Peyer's patch (tissue), 4 donors: ENCODE data around the gene CFAP53.
A peak's percentile ranks its signal among the peaks of the same experiment; 100 is the strongest.

Experiments used
- POLR2A ChIP-seq, 2 donors: fragments of 450-650 bp; IDR thresholded peaks; one replicate each; pipeline ENCODE4 v1.5.1; 2017; ENCODE audit warnings: antibody characterized with exemption in 2 of 2, mild to moderate bottlenecking in 2 of 2, moderate library complexity in 2 of 2
- TF ChIP-seq, protein P1 (sequence below), 6 experiments: fragments of 450-650 bp in 4 of 6; fragments of 200-600 bp in 2 of 6; sonication (generic) in 1 of 6; IDR thresholded peaks; one replicate each; pipeline ENCODE4 v1.5.1; 2017 to 2019; ENCODE audit warnings: antibody characterized with exemption in 6 of 6, mild to moderate bottlenecking in 3 of 6, moderate library complexity in 1 of 6

DNA sequence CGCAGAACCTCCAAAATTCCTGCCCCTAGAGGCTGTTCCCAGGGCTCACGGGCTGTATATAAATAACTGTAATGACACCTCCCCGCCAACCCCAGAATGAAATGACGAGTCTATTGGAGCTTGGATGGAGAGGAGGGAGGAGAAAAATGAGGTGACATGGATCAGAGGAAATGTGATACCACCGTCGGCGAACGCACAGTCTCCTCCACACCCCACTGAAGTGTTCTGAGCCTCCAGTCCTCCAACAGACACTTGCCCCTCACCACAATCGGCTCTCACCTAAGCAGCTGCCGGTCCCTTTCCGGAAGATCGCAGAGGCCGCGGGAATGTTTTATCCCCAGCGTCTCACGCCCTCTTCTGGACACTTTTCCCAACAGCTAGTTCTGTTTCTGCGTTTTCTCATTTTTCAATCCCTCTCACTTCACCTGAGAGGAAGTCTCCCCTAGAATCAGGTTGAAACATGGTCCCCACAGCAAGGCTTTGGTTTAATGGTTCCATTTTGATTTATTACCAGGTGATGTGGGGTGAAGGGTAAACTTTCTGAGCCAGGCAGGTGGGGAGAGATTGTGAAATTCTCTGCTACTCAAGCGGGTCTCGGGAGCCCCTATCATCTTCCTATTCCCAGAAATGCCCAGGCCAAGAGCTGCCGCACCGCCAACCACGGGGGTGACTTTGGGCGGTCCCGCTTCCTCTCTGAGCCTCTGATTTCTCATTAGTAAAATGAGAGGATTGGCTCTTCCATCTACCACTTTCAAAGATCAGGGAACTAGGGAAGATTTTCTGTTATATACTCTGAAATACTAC is 62.3 kb downstream of the CFAP53 start:
- TF ChIP-seq, protein P1, sequence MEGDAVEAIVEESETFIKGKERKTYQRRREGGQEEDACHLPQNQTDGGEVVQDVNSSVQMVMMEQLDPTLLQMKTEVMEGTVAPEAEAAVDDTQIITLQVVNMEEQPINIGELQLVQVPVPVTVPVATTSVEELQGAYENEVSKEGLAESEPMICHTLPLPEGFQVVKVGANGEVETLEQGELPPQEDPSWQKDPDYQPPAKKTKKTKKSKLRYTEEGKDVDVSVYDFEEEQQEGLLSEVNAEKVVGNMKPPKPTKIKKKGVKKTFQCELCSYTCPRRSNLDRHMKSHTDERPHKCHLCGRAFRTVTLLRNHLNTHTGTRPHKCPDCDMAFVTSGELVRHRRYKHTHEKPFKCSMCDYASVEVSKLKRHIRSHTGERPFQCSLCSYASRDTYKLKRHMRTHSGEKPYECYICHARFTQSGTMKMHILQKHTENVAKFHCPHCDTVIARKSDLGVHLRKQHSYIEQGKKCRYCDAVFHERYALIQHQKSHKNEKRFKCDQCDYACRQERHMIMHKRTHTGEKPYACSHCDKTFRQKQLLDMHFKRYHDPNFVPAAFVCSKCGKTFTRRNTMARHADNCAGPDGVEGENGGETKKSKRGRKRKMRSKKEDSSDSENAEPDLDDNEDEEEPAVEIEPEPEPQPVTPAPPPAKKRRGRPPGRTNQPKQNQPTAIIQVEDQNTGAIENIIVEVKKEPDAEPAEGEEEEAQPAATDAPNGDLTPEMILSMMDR (IDR thresholded peaks at IDR 0.05): peak in 4 of 6 experiments; percentile 42 to 69 (median 66)
- no peak for TF ChIP-seq POLR2A (IDR thresholded peaks at IDR 0.05)
